CD8-positive, alpha-beta memory T cell (primary cell): ENCODE measurements around the gene KDM1B. TPM values are rescaled to one million over a fixed set of nuclear protein-coding genes. Genes with fewer than 3 reads are reported as not detected.

ENCODE experiments used
- CTCF ChIA-PET: fragments of 350-600 bp; sonication (Branson Sonifier 250); formaldehyde crosslinking; loops from one replicate; lab custom pipeline; 2021; ENCODE audit warnings: antibody characterized with exemption; lab: Charles Lee
- POLR2A ChIA-PET: fragments of 350-600 bp; sonication (Branson Sonifier 250); formaldehyde crosslinking; loops from one replicate; lab custom pipeline; 2021; ENCODE audit warnings: antibody characterized with exemption; lab: Charles Lee
- DNase-seq, 5 donors: peaks; one replicate each; pipeline versions ENCODE4 v3.0.0 to v3.0.0-alpha.2; 2020 to 2022; ENCODE audit warnings: mixed read lengths in 1 of 5
- H3K27ac ChIP-seq: one replicate; pipeline ENCODE4 v1.7.0; 2013; ENCODE audit warnings: low read depth, mild to moderate bottlenecking, low read length, moderate library complexity
- H3K27me3 ChIP-seq: 2 replicates; pipeline ENCODE4 v1.7.0; 2013; ENCODE audit warnings: low read length, mild to moderate bottlenecking; ENCODE audit not compliant: insufficient read depth, poor library complexity, severe bottlenecking
- H3K36me3 ChIP-seq: 2 replicates; pipeline ENCODE4 v1.7.0; 2013; ENCODE audit warnings: mild to moderate bottlenecking, low read length, moderate library complexity; ENCODE audit not compliant: insufficient read depth
- H3K4me1 ChIP-seq: 2 replicates; pipeline ENCODE4 v1.7.0; 2013; ENCODE audit warnings: mild to moderate bottlenecking, low read length, moderate library complexity; ENCODE audit not compliant: insufficient read depth
- H3K4me3 ChIP-seq: 2 replicates; pipeline ENCODE4 v1.7.0; 2013; ENCODE audit warnings: mild to moderate bottlenecking, low read length
- H3K9me3 ChIP-seq: 2 replicates; pipeline ENCODE4 v1.7.0; 2013; ENCODE audit warnings: mild to moderate bottlenecking, low read length
- H3K27ac Mint-ChIP-seq, 8 donors: one replicate each; pipeline ENCODE4 v1.8.0; 2020 to 2021; ENCODE audit warnings: mixed read lengths in 8 of 8, mild to moderate bottlenecking in 6 of 8, inconsistent platforms in 3 of 8, moderate library complexity in 3 of 8
- H3K27me3 Mint-ChIP-seq, 2 donors: one replicate each; pipeline ENCODE4 v1.8.0; 2020 to 2021; ENCODE audit warnings: mixed read lengths in 2 of 2, mild to moderate bottlenecking in 1 of 2, moderate library complexity in 1 of 2
- H3K36me3 Mint-ChIP-seq, 3 donors: one replicate each; pipeline ENCODE4 v1.8.0; 2020 to 2021; ENCODE audit warnings: mixed read lengths in 3 of 3, inconsistent platforms in 1 of 3, mild to moderate bottlenecking in 1 of 3
- H3K4me1 Mint-ChIP-seq, 3 donors: one replicate each; pipeline ENCODE4 v1.8.0; 2020 to 2021; ENCODE audit warnings: mixed read lengths in 3 of 3, inconsistent platforms in 1 of 3, mild to moderate bottlenecking in 1 of 3
- H3K4me3 Mint-ChIP-seq, 7 donors: one replicate each; pipeline ENCODE4 v1.8.0; 2020 to 2021; ENCODE audit warnings: mixed read lengths in 7 of 7, mild to moderate bottlenecking in 6 of 7, moderate library complexity in 4 of 7, inconsistent platforms in 2 of 7
- H3K9me3 Mint-ChIP-seq, 5 donors: one replicate each; pipeline ENCODE4 v1.8.0; 2020 to 2022; ENCODE audit warnings: mixed read lengths in 5 of 5, mild to moderate bottlenecking in 3 of 5, moderate library complexity in 2 of 5, inconsistent platforms in 1 of 5
- polyA plus RNA-seq: library from polyadenylated mRNA; unstranded; fragments of 300-500 nt; fragmentation: Illumina TruSeq; gene quantifications from one replicate; pipeline ENCODE4 v1.2.3, GENCODE V29; 2021
- total RNA-seq, 2 experiments: library from RNA; stranded (reverse); gene quantifications; one replicate each; pipeline ENCODE4 v1.2.3, GENCODE V29; 2021

KDM1B gene
- total and polyA plus RNA-seq, 3 experiments from 2014 or later = 0.84 to 13.4 (median 12.6) TPM

- Histone ChIP-seq H3K27me3 (no peaks in the 10 kb centered on the region), H3K36me3 (peaks cover 26% of the 10 kb centered on the region), H3K4me1 (peaks cover 29% of the 10 kb centered on the region), H3K4me3 (no peak overlapping the region), H3K9me3 (no peaks in the 10 kb centered on the region), H3K27ac (no peak overlapping the region)
- POLR2A ChIA-PET = interaction anchor here (0.6 kb wide), 1 partner anchor 10 kb away, joined by 10 read pairs; no protein-coding TSS in a partner anchor
- CTCF ChIA-PET = no interaction called here
- Mint-ChIP-seq H3K27me3 (no peaks in the 10 kb centered on the region), H3K9me3 (no peaks in the 10 kb centered on the region), H3K4me3 (peak overlapping the region; percentile 41 to 97 (median 66)), H3K27ac (peak overlapping the region; percentile 17 to 97 (median 72)), H3K36me3 (peaks cover 0 to 69% (median 13%) of the 10 kb centered on the region in 3 donors), H3K4me1 (peaks cover 57 to 68% (median 64%) of the 10 kb centered on the region in 3 donors)
- no peak for DNase-seq
Observed at GRCh38 chr6:18259675-18260447, 104.6 kb downstream of the KDM1B start.

- H3K4me3 ChIP-seq = no peak overlapping the region
- CTCF ChIA-PET = no interaction called here
- H3K27me3 ChIP-seq = no peaks in the 10 kb centered on the region
- peaks cover 19% of the 10 kb centered on the region for H3K36me3 ChIP-seq
- Mint-ChIP-seq H3K9me3 (no peaks in the 10 kb centered on the region), H3K4me3 (peak overlapping the region; percentile 56 to 97 (median 82)), H3K4me1 (peaks cover 60 to 68% (median 66%) of the 10 kb centered on the region in 3 donors), H3K27ac (peak overlapping the region; percentile 41 to 97 (median 72)), H3K27me3 (no peaks in the 10 kb centered on the region), H3K36me3 (peaks cover 0 to 66% (median 10%) of the 10 kb centered on the region in 3 donors)
- H3K9me3 ChIP-seq = no peaks in the 10 kb centered on the region
- H3K27ac ChIP-seq = no peak overlapping the region
- POLR2A ChIA-PET = interaction anchor here (0.6 kb wide), 1 partner anchor 10 kb away, joined by 10 read pairs; no protein-coding TSS in a partner anchor
- H3K4me1 ChIP-seq = peaks cover 35% of the 10 kb centered on the region
- peak in 1 of 5 donors; percentile 11 for DNase-seq
Observed at GRCh38 chr6:18260448-18261106, 105.4 kb downstream of the KDM1B start.

- H3K27me3 Mint-ChIP-seq = no peaks in the 10 kb centered on the region
- peaks cover 0 to 55% (median 6%) of the 10 kb centered on the region in 3 donors for H3K36me3 Mint-ChIP-seq
- peaks cover 12% of the 10 kb centered on the region for H3K36me3 ChIP-seq
- H3K27ac ChIP-seq = peak overlapping the region; percentile 21
- H3K4me1 Mint-ChIP-seq = peaks cover 62 to 69% (median 67%) of the 10 kb centered on the region in 3 donors
- peaks cover 37% of the 10 kb centered on the region for H3K4me1 ChIP-seq
- CTCF ChIA-PET = no interaction called here
- H3K27me3 ChIP-seq = no peaks in the 10 kb centered on the region
- no peaks in the 10 kb centered on the region for H3K9me3 ChIP-seq
- H3K27ac Mint-ChIP-seq = peak overlapping the region; percentile 40 to 97 (median 91)
- H3K4me3 ChIP-seq = no peak overlapping the region
- DNase-seq = no peak
- peak overlapping the region; percentile 57 to 98 (median 94) for H3K4me3 Mint-ChIP-seq
- POLR2A ChIA-PET = interaction anchor here (0.7 kb wide), 1 partner anchor 23 kb away, joined by 4 read pairs; no protein-coding TSS in a partner anchor
- H3K9me3 Mint-ChIP-seq = no peaks in the 10 kb centered on the region
Observed at GRCh38 chr6:18261877-18262276, 106.7 kb downstream of the KDM1B start.

GRCh38 chr6:18262702-18263417 is 107.6 kb downstream of the KDM1B start:
- peak overlapping the region; percentile 88 to 98 (median 94) for H3K4me3 Mint-ChIP-seq
- no peaks in the 10 kb centered on the region for H3K9me3 ChIP-seq
- H3K27me3 Mint-ChIP-seq = no peaks in the 10 kb centered on the region
- DNase-seq = peak in 4 of 5 donors; percentile 24 to 60 (median 54)
- peak overlapping the region; percentile 86 for H3K27ac ChIP-seq
- H3K27me3 ChIP-seq = no peaks in the 10 kb centered on the region
- peak overlapping the region; percentile 58 for H3K4me3 ChIP-seq
- H3K36me3 ChIP-seq = peaks cover 2% of the 10 kb centered on the region
- H3K27ac Mint-ChIP-seq = peak overlapping the region; percentile 79 to 99 (median 94)
- CTCF ChIA-PET = interaction anchor here (0.6 kb wide), 1 partner anchor 335 kb away, joined by 3 read pairs; no protein-coding TSS in a partner anchor
- H3K4me1 Mint-ChIP-seq = peaks cover 58 to 66% (median 64%) of the 10 kb centered on the region in 3 donors
- POLR2A ChIA-PET = no interaction called here
- peaks cover 0 to 45% (median 6%) of the 10 kb centered on the region in 3 donors for H3K36me3 Mint-ChIP-seq
- H3K4me1 ChIP-seq = peaks cover 37% of the 10 kb centered on the region
- no peaks in the 10 kb centered on the region for H3K9me3 Mint-ChIP-seq

- peaks cover 55 to 59% (median 57%) of the 10 kb centered on the region in 3 donors for H3K4me1 Mint-ChIP-seq
- H3K27me3 Mint-ChIP-seq = no peaks in the 10 kb centered on the region
- peak overlapping the region; percentile 79 to 99 (median 94) for H3K27ac Mint-ChIP-seq
- peak overlapping the region; percentile 88 to 98 (median 94) for H3K4me3 Mint-ChIP-seq
- H3K9me3 ChIP-seq = no peaks in the 10 kb centered on the region
- H3K4me1 ChIP-seq = peaks cover 37% of the 10 kb centered on the region
- CTCF ChIA-PET = interaction anchor here (1.0 to 1.3 kb wide), 2 partner anchors 51 to 107 kb away, joined by 4 to 5 read pairs; no protein-coding TSS in a partner anchor
- no peaks in the 10 kb centered on the region for H3K36me3 ChIP-seq
- H3K27me3 ChIP-seq = no peaks in the 10 kb centered on the region
- peak; percentile 21 to 51 (median 28) for DNase-seq
- peaks cover 0 to 41% (median 6%) of the 10 kb centered on the region in 3 donors for H3K36me3 Mint-ChIP-seq
- H3K27ac ChIP-seq = peak overlapping the region; percentile 86
- H3K4me3 ChIP-seq = peak overlapping the region; percentile 58
- no peaks in the 10 kb centered on the region for H3K9me3 Mint-ChIP-seq
- POLR2A ChIA-PET = interaction anchor here (0.5 to 1.3 kb wide), 2 partner anchors 106 to 283 kb away, joined by 3 read pairs; no protein-coding TSS in a partner anchor
Observed at GRCh38 chr6:18263418-18264218, 108.4 kb downstream of the KDM1B start.

- H3K4me1 Mint-ChIP-seq = peaks cover 51 to 53% (median 51%) of the 10 kb centered on the region in 3 donors
- Histone ChIP-seq H3K4me1 (peaks cover 42% of the 10 kb centered on the region), H3K9me3 (no peaks in the 10 kb centered on the region), H3K27me3 (no peaks in the 10 kb centered on the region), H3K27ac (peak within 1 kb of the TSS; percentile 86), H3K4me3 (peak within 1 kb of the TSS; percentile 72), H3K36me3 (no peaks in the 10 kb centered on the region)
- no peaks in the 10 kb centered on the region for H3K9me3 Mint-ChIP-seq
- peak; percentile 77 to 89 (median 80) for DNase-seq
- POLR2A ChIA-PET = interaction anchor here (0.5 to 1.3 kb wide), 2 partner anchors 106 to 284 kb away, joined by 3 read pairs; no protein-coding TSS in a partner anchor
- H3K36me3 Mint-ChIP-seq = peaks cover 0 to 37% (median 6%) of the 10 kb centered on the region in 3 donors
- peak within 1 kb of the TSS; percentile 96 to 98 (median 97) for H3K4me3 Mint-ChIP-seq
- H3K27ac Mint-ChIP-seq = peak within 1 kb of the TSS; percentile 97 to 99 (median 98)
- H3K27me3 Mint-ChIP-seq = no peaks in the 10 kb centered on the region
- CTCF ChIA-PET = interaction anchor here (1.0 to 1.8 kb wide), 4 partner anchors 11 to 108 kb away, joined by 3 to 5 read pairs (median 4); no protein-coding TSS in a partner anchor
Observed at GRCh38 chr6:18264219-18264922, 109.1 kb downstream of the KDM1B start, which contains the start of gene DEK. Gene DEK, minus strand, starts transcription at chr6:18264530. Its CDS starts 543 bp downstream, at chr6:18263987.
